GM19193 (cell line): ENCODE results near the gene BPIFB1.

Experiments
- POLR2A ChIP-seq: IDR thresholded peaks from 4 replicates; pipeline ENCODE4 v1.6.1; 2011; ENCODE audit not compliant: insufficient read depth, insufficient read length; ENCODE audit errors: extremely low read depth

The BPIFB1 gene

GRCh38 chr20:33282991-33283555, at the start of gene BPIFB1:
Gene BPIFB1, plus strand, starts transcription at chr20:33283214. Its CDS starts 2,860 bp downstream, at chr20:33286074.
- no peak for TF ChIP-seq POLR2A

- no peak for TF ChIP-seq POLR2A
Measured at GRCh38 chr20:33234050-33234449, 49.0 kb upstream of the BPIFB1 start.

- TF ChIP-seq POLR2A = no peak
Measured at GRCh38 chr20:33235696-33236095, 47.3 kb upstream of the BPIFB1 start, which contains the start of gene BPIFA1. Gene BPIFA1, plus strand, starts transcription at chr20:33235996. Its CDS starts 1,716 bp downstream, at chr20:33237712.

- TF ChIP-seq POLR2A = no peak
Measured at GRCh38 chr20:33236351-33236750, 46.7 kb upstream of the BPIFB1 start.

- TF ChIP-seq POLR2A = no peak
Measured at GRCh38 chr20:33237989-33238388, 45.0 kb upstream of the BPIFB1 start.

- TF ChIP-seq POLR2A = no peak
Measured at GRCh38 chr20:33239418-33239817, 43.6 kb upstream of the BPIFB1 start.

- TF ChIP-seq POLR2A = no peak
Measured at GRCh38 chr20:33239979-33240736, 42.9 kb upstream of the BPIFB1 start.

- no peak for TF ChIP-seq POLR2A
Measured at GRCh38 chr20:33240923-33241322, 42.1 kb upstream of the BPIFB1 start.

- TF ChIP-seq POLR2A = no peak
Measured at GRCh38 chr20:33242319-33243100, 40.5 kb upstream of the BPIFB1 start.

GRCh38 chr20:33246077-33246476, 36.9 kb upstream of the BPIFB1 start:
- no peak for TF ChIP-seq POLR2A

GRCh38 chr20:33249456-33249855, 33.6 kb upstream of the BPIFB1 start:
- TF ChIP-seq POLR2A = no peak

GRCh38 chr20:33250666-33251065, 32.3 kb upstream of the BPIFB1 start:
- no peak for TF ChIP-seq POLR2A

GRCh38 chr20:33251496-33251895, 31.5 kb upstream of the BPIFB1 start:
- TF ChIP-seq POLR2A = no peak

- TF ChIP-seq POLR2A = no peak
Measured at GRCh38 chr20:33252460-33252859, 30.6 kb upstream of the BPIFB1 start.

GRCh38 chr20:33255005-33255404, 28.0 kb upstream of the BPIFB1 start:
- TF ChIP-seq POLR2A = no peak
